HepG2 (cell line): ENCODE results near the gene TACC2. TPM values are rescaled to one million over a fixed set of nuclear protein-coding genes. Genes with fewer than 3 reads are reported as not detected.

Experiments
- ATAC-seq: fragments of 200-7000 bp; cut with Tn5 transposase; 3 replicates; pipeline ENCODE4 v1.9.1; 2020; ENCODE audit warnings: mild to moderate bottlenecking, moderate library complexity
- BruUV-seq: library from RNA; stranded (reverse); fragments of 400-500 nt; replicated peaks from 2 replicates; lab custom pipeline; 2021; lab: Mats Ljungman, UMichigan
- CTCF ChIA-PET: fragments of 300-600 bp; formaldehyde crosslinking; extraction: SDS; loops from one replicate; lab custom pipeline; 2021; ENCODE audit warnings: low total read pairs, inconsistent platforms, low intra/inter-chr PET ratio; lab: Yijun Ruan, JAX
- POLR2A ChIA-PET: fragments of 350-600 bp; sonication (Branson Sonifier 250); formaldehyde crosslinking; loops from one replicate; lab custom pipeline; 2020; ENCODE audit warnings: antibody characterized with exemption, inconsistent platforms; lab: Yijun Ruan, JAX
- DNase-seq: peaks from one replicate; pipeline ENCODE4 v3.0.0-alpha.2; 2015; ENCODE audit warnings: low spot score
- FAIRE-seq: peaks from 3 replicates; lab custom pipeline; 2011; peaks lifted over from hg19 to GRCh38; lab: Jason Lieb, UNC
- H2AFZ ChIP-seq: one replicate; pipeline ENCODE4 v1.6.1; 2011; ENCODE audit warnings: low read length, inconsistent platforms
- H3K27ac ChIP-seq: fragments of 300-600 bp; 3 replicates; pipeline ENCODE4 v1.8.0; 2011; ENCODE audit warnings: mixed run types, mild to moderate bottlenecking, mixed read lengths, low read length, inconsistent platforms; ENCODE audit not compliant: insufficient read depth; ENCODE audit errors: extremely low read length
- H3K27me3 ChIP-seq, 2 experiments: fragments of 200-600 bp in 1 of 2; 2 replicates in 1 of 2; 3 replicates in 1 of 2; pipeline versions ENCODE4 v1.6.0 to v1.8.0; 2011; ENCODE audit warnings: low read length in 2 of 2, mild to moderate bottlenecking in 2 of 2, moderate library complexity in 2 of 2, inconsistent platforms in 1 of 2; ENCODE audit not compliant: insufficient read depth in 2 of 2, control insufficient read depth in 1 of 2
- H3K36me3 ChIP-seq, 2 experiments: fragments of 200-600 bp in 1 of 2; replicated peaks in 1 of 2; 2 replicates in 1 of 2; 3 replicates in 1 of 2; pipeline versions ENCODE4 v1.5.1 to v1.8.0; 2011; ENCODE audit warnings: low read length in 2 of 2, inconsistent platforms in 1 of 2; ENCODE audit not compliant: insufficient read depth in 2 of 2, control insufficient read depth in 1 of 2
- H3K4me1 ChIP-seq: 2 replicates; pipeline ENCODE4 v1.5.1; 2012; ENCODE audit warnings: low read length, inconsistent platforms; ENCODE audit not compliant: insufficient read depth
- H3K4me2 ChIP-seq: 2 replicates; pipeline ENCODE4 v1.6.0; 2011; ENCODE audit warnings: low read depth, low read length, inconsistent platforms
- H3K4me3 ChIP-seq, 3 experiments: fragments of 200-600 bp in 1 of 3; sonication (generic), shearing (Covaris generic) in 1 of 3; replicated peaks in 1 of 3; 2 replicates each; pipeline ENCODE4 v1.5.1; 2011 to 2016; ENCODE audit warnings: low read length in 3 of 3, inconsistent platforms in 2 of 3, low read depth in 2 of 3, mild to moderate bottlenecking in 2 of 3, control low read depth in 1 of 3, mixed read lengths in 1 of 3; ENCODE audit not compliant: insufficient read depth in 1 of 3
- H3K79me2 ChIP-seq: one replicate; pipeline ENCODE4 v1.6.1; 2011; ENCODE audit warnings: low read length, inconsistent platforms; ENCODE audit not compliant: insufficient read depth
- H3K9ac ChIP-seq: 2 replicates; pipeline ENCODE4 v1.6.0; 2011; ENCODE audit warnings: mild to moderate bottlenecking, low read depth, low read length, inconsistent platforms; ENCODE audit not compliant: insufficient read depth
- H3K9me3 ChIP-seq: 2 replicates; pipeline ENCODE4 v1.5.1; 2012; ENCODE audit warnings: mild to moderate bottlenecking, low read length
- H4K20me1 ChIP-seq: 2 replicates; pipeline ENCODE4 v1.6.0; 2011; ENCODE audit warnings: inconsistent platforms, mild to moderate bottlenecking, low read length, moderate library complexity; ENCODE audit not compliant: insufficient read depth
- ESRRA ChIP-seq: sonication (generic); formaldehyde crosslinking; IDR thresholded peaks from 2 replicates; pipeline ENCODE4 v1.5.1; 2020; ENCODE audit warnings: mild to moderate bottlenecking, low read depth, missing genetic modification reagents
- FOSL1 ChIP-seq: sonication (generic); formaldehyde crosslinking; IDR thresholded peaks from 2 replicates; pipeline ENCODE4 v1.9.0; 2021; ENCODE audit warnings: missing genetic modification reagents, borderline replicate concordance
- JDP2 ChIP-seq: sonication (generic); formaldehyde crosslinking; IDR thresholded peaks from 2 replicates; pipeline ENCODE4 v1.8.1; 2022; ENCODE audit warnings: missing genetic modification reagents, borderline replicate concordance
- KDM2A ChIP-seq: sonication (generic); formaldehyde crosslinking; IDR thresholded peaks from 2 replicates; pipeline ENCODE4 v1.4.0; 2020; ENCODE audit warnings: low read depth, missing genetic modification reagents, borderline replicate concordance
- MAFK ChIP-seq, 2 experiments: IDR thresholded peaks in 1 of 2; conservative IDR thresholded peaks in 1 of 2; 2 replicates each; pipeline ENCODE4 v1.6.1; 2011; ENCODE audit warnings: improper control_type of control experiment in 2 of 2, low read length in 2 of 2
- MXI1 ChIP-seq: IDR thresholded peaks from 3 replicates; pipeline ENCODE4 v1.6.1; 2012; ENCODE audit warnings: low read depth, low read length, inconsistent platforms, borderline replicate concordance
- TAF1 ChIP-seq: sonication (generic); formaldehyde crosslinking; IDR thresholded peaks from 2 replicates; pipeline ENCODE4 v1.4.0; 2020; ENCODE audit warnings: missing genetic modification reagents
- THAP11 ChIP-seq: IDR thresholded peaks from 2 replicates; pipeline ENCODE4 v1.6.1; 2016; ENCODE audit warnings: missing biosample characterization, missing genetic modification reagents
- U2AF1 ChIP-seq: fragments of 200-400 bp; formaldehyde crosslinking; optimal IDR thresholded peaks from 2 replicates; pipeline ENCODE3; 2017; ENCODE audit warnings: mild to moderate bottlenecking, low read depth, low read length
- ZNF232 ChIP-seq: sonication (generic); formaldehyde crosslinking; IDR thresholded peaks from 2 replicates; pipeline ENCODE4 v1.4.0; 2020; ENCODE audit warnings: missing genetic modification reagents, borderline replicate concordance
- WGBS: methylation state at CpG from one replicate; pipeline ENCODE4 v1.1.6; 2017; ENCODE audit warnings: low lambda C conversion rate; 5-methylcytosine and 5-hydroxymethylcytosine counted together
- in situ Hi-C: cut with HindIII; loops from 2 replicates; pipeline ENCODE4 v1.10.0; 2017; ENCODE audit warnings: low pct_unique_long_range_greater_than_20kb; ENCODE audit not compliant: extremely low pct_ligation_motif_present
- intact Hi-C: fragments of 100-400 bp; cut with micrococcal nuclease; formaldehyde crosslinking; loops from one replicate; pipeline ENCODE4 v1.10.0; 2022; ENCODE audit not compliant: unreplicated experiment
- polyA plus RNA-seq, 8 experiments: library from polyadenylated mRNA; depleted of rRNA in 3 of 8; stranded (reverse) in 7 of 8; unstranded in 1 of 8; fragments of >200 nt; fragmentation: Illumina TruSeq in 4 of 8; extraction: Trizol in 4 of 8; gene quantifications; 2 replicates each; pipeline versions ENCODE4 v1.2.1 to v1.2.3, GENCODE V29; 2011 to 2016; ENCODE audit warnings: low read depth in 4 of 8, missing spikeins in 1 of 8, mixed read lengths in 1 of 8; ENCODE audit not compliant: insufficient read depth in 1 of 8
- total RNA-seq, 5 experiments: library from RNA; depleted of rRNA; stranded (reverse); fragments of >200 nt; fragmentation: Illumina TruSeq; extraction: Trizol; gene quantifications; 2 replicates each; pipeline ENCODE4 v1.2.3, GENCODE V29; 2016; ENCODE audit warnings: low read depth in 1 of 5
- TF ChIP-seq, protein P1 (sequence below): sonication (generic); formaldehyde crosslinking; IDR thresholded peaks from 2 replicates; pipeline ENCODE4 v1.4.0; 2020; ENCODE audit warnings: missing genetic modification reagents, borderline replicate concordance
- TF ChIP-seq, protein P2 (sequence below): sonication (generic); formaldehyde crosslinking; IDR thresholded peaks from 2 replicates; pipeline ENCODE4 v1.4.0; 2020; ENCODE audit warnings: mild to moderate bottlenecking, missing genetic modification reagents
- TF ChIP-seq, protein P3 (sequence below): sonication (generic); formaldehyde crosslinking; conservative IDR thresholded peaks from 2 replicates; pipeline ENCODE4 v1.4.0; 2020; ENCODE audit warnings: missing genetic modification reagents

TACC2 gene
- total and polyA plus RNA-seq, 2 of the 13 experiments (the other 11 are each of a cell fraction or from before 2014, with no cell fraction given), result 11.8 to 16.0 TPM

DNA sequence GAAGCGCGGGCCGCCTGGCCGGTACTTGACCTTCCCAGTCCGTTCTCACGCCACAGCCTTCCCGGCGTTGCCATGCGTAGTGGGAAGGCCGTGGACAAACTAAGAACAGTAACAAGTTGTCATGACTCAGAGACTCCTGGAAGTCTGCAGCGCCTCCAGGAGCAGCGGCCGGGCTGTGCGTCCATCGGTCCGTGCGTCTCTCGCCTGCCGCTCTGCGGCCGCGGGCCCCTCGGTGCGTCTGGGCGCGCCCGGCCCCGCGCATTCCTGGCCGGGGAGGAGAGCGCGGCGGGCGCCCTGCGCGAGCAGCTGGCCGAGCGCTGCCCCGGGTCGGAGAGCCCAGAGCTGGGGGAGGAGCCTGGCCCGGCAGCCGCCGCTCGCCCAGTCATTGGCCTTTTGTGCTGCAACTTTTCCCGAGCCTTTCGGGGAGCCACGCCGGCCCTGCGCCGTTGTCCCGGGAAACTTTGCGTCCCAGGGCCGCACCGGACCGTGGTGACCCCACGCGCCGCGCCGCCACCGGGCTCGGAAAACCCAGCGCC is 123.7 kb downstream of the TACC2 start:
- ATAC-seq, result peak; percentile 94
- no peak for FAIRE-seq
- H3K9me3 ChIP-seq, result no peaks in the 10 kb centered on the region
- ChIA-PET CTCF (interaction anchor here (2.1 to 2.7 kb wide), 2 partner anchors 59 to 61 kb away, joined by 6 to 17 read pairs; no protein-coding TSS in a partner anchor), POLR2A (interaction anchor here (0.7 to 2.9 kb wide), 21 partner anchors 10 to 186 kb away, joined by 3 to 38 read pairs (median 4); partner anchors contain the start of gene NSMCE4A)
- peaks cover 3% of the 10 kb centered on the region; the same call in 1 of the 2 replicates for H4K20me1 ChIP-seq
- peak; percentile 77 for DNase-seq
- H3K27ac ChIP-seq, result peak overlapping the region; percentile 95
- no peaks in the 10 kb centered on the region for H3K27me3 ChIP-seq
- no peaks in the 10 kb centered on the region for H3K36me3 ChIP-seq
- in situ Hi-C loops (loop anchor here (5.0 kb wide), 1 partner anchor 60 kb away; no protein-coding TSS in a partner anchor), intact Hi-C loops (loop anchor here (1.0 to 5.0 kb wide), 4 partner anchors 58 to 185 kb away; partner anchors contain the start of genes ATE1 and NSMCE4A)
- H3K79me2 ChIP-seq, result peaks cover 50% of the 10 kb centered on the region
- no TSS peak for BruUV-seq
- WGBS, result 0% methylated on average over 1 of the region's 63 CpGs
- peaks cover 42% of the 10 kb centered on the region for H3K4me1 ChIP-seq
- peak overlapping the region; percentile 94 for H3K9ac ChIP-seq
- peak overlapping the region; percentile 93 for H3K4me2 ChIP-seq
- peak overlapping the region; percentile 70 to 88 (median 87) for H3K4me3 ChIP-seq
- peak overlapping the region; percentile 59 for H2AFZ ChIP-seq
- TF ChIP-seq, protein P1, sequence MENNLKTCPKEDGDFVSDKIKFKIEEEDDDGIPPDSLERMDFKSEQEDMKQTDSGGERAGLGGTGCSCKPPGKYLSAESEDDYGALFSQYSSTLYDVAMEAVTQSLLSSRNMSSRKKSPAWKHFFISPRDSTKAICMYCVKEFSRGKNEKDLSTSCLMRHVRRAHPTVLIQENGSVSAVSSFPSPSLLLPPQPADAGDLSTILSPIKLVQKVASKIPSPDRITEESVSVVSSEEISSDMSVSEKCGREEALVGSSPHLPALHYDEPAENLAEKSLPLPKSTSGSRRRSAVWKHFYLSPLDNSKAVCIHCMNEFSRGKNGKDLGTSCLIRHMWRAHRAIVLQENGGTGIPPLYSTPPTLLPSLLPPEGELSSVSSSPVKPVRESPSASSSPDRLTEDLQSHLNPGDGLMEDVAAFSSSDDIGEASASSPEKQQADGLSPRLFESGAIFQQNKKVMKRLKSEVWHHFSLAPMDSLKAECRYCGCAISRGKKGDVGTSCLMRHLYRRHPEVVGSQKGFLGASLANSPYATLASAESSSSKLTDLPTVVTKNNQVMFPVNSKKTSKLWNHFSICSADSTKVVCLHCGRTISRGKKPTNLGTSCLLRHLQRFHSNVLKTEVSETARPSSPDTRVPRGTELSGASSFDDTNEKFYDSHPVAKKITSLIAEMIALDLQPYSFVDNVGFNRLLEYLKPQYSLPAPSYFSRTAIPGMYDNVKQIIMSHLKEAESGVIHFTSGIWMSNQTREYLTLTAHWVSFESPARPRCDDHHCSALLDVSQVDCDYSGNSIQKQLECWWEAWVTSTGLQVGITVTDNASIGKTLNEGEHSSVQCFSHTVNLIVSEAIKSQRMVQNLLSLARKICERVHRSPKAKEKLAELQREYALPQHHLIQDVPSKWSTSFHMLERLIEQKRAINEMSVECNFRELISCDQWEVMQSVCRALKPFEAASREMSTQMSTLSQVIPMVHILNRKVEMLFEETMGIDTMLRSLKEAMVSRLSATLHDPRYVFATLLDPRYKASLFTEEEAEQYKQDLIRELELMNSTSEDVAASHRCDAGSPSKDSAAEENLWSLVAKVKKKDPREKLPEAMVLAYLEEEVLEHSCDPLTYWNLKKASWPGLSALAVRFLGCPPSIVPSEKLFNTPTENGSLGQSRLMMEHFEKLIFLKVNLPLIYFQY (CRISPR knock-in tag), result no peak; the same call in 1 of the 2 replicates
- TF ChIP-seq, protein P2, sequence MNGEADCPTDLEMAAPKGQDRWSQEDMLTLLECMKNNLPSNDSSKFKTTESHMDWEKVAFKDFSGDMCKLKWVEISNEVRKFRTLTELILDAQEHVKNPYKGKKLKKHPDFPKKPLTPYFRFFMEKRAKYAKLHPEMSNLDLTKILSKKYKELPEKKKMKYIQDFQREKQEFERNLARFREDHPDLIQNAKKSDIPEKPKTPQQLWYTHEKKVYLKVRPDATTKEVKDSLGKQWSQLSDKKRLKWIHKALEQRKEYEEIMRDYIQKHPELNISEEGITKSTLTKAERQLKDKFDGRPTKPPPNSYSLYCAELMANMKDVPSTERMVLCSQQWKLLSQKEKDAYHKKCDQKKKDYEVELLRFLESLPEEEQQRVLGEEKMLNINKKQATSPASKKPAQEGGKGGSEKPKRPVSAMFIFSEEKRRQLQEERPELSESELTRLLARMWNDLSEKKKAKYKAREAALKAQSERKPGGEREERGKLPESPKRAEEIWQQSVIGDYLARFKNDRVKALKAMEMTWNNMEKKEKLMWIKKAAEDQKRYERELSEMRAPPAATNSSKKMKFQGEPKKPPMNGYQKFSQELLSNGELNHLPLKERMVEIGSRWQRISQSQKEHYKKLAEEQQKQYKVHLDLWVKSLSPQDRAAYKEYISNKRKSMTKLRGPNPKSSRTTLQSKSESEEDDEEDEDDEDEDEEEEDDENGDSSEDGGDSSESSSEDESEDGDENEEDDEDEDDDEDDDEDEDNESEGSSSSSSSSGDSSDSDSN (CRISPR knock-in tag), result peak; percentile 98
- TF ChIP-seq ESRRA (no peak; the same call in 1 of the 2 replicates), U2AF1 (no peak), TAF1 (CRISPR knock-in tag) (no peak), FOSL1 (no peak), KDM2A (CRISPR knock-in tag) (peak; percentile 57; the same call in 1 of the 2 replicates), THAP11 (CRISPR knock-in tag) (peak; percentile 57; the same call in 1 of the 2 replicates), MAFK (conservative IDR thresholded peaks at IDR 0.05 in 1 of 2, IDR thresholded peaks at IDR 0.05 in 1 of 2; ENCODE audit: low read length in 2 of 2) (no peak), JDP2 (no peak), ZNF232 (0 out of 2 replicates have a peak, but pooled peaks have one; percentile 28), MXI1 (0 out of 3 replicates have a peak, but pooled peaks have one; percentile 58)
- TF ChIP-seq, protein P3, sequence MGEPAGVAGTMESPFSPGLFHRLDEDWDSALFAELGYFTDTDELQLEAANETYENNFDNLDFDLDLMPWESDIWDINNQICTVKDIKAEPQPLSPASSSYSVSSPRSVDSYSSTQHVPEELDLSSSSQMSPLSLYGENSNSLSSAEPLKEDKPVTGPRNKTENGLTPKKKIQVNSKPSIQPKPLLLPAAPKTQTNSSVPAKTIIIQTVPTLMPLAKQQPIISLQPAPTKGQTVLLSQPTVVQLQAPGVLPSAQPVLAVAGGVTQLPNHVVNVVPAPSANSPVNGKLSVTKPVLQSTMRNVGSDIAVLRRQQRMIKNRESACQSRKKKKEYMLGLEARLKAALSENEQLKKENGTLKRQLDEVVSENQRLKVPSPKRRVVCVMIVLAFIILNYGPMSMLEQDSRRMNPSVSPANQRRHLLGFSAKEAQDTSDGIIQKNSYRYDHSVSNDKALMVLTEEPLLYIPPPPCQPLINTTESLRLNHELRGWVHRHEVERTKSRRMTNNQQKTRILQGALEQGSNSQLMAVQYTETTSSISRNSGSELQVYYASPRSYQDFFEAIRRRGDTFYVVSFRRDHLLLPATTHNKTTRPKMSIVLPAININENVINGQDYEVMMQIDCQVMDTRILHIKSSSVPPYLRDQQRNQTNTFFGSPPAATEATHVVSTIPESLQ (CRISPR knock-in tag), result no peak
